HG02610 (cell line): ENCODE data around the gene MCU.
"Not testable (repeated sequence)": the region's sequence is repeated elsewhere in the genome, so short reads cannot be mapped to it uniquely, and the experiment has no call there.

ENCODE experiments used
- ATAC-seq: cut with Tn5 transposase; IDR thresholded peaks from one replicate; pipeline ENCODE4 v1.9.1; 2021; ENCODE audit warnings: mild to moderate bottlenecking, moderate library complexity; ENCODE audit not compliant: unreplicated experiment

MCU gene

DNA sequence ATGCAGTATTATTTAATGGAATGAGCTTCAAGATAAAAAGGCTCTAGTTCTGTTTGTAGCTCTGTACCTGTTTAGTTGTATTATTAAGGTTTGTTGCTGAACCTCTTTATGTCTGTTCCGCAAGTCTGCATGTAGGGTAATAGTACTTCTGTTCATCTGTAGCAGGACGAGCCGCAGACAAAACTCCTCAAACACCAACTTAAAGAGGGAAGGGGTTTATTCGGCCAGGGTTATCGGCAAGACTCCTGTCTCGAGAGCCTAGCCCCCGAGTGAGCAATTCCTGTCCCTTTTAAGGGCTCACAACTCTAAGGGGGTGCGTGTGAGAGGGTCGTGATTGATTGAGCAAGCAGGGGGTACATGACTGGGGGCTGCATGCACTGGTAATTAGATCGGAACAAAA lies 67.0 kb downstream of the MCU start:
- not testable (repeated sequence) for ATAC-seq

GRCh38 chr10:72759584-72759983 lies 67.6 kb downstream of the MCU start:
- no peak for ATAC-seq

GRCh38 chr10:72761498-72761897 lies 69.6 kb downstream of the MCU start:
- ATAC-seq: no peak

DNA sequence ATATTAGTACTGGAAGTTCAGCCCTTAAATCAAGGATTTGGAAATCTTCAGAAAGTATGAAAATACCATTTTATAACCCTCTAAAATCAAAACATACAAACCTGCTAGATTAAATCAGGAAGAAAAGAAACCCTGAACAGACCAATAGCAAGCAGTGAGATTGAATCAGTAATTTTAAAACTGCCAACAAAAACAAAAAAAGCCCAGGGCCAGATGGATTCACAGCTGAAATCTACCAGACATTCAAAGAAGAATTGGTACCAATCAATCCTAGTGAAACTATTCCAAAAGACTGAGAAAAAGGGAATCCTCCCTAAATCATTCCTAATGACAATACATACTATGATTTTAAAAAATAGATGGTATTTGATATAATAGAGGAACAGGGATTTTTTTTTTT lies 70.1 kb downstream of the MCU start:
- no peak for ATAC-seq

- ATAC-seq: no peak
Observed at GRCh38 chr10:72763201-72763600, 71.3 kb downstream of the MCU start.

DNA sequence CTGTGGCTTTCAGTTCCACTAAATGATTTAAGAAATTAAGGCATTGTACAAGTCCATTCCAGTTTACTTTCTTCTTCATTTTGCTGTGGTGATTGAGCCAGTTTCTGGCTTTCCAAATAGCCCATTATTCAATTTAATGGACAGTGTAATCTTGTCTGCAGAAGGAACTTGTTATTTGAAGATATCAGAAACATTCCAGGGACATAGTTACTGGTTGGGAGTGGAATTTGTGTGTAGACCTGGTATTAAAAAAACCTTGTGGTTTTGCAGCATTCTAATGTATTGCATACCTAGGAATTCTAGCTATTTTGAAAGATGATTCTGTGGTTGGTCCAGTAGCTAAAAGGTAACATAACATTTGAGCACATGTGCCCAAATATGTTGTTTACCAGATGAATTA lies 72.2 kb downstream of the MCU start:
- no peak for ATAC-seq

GRCh38 chr10:72765051-72765745 lies 73.3 kb downstream of the MCU start:
- no peak for ATAC-seq

DNA sequence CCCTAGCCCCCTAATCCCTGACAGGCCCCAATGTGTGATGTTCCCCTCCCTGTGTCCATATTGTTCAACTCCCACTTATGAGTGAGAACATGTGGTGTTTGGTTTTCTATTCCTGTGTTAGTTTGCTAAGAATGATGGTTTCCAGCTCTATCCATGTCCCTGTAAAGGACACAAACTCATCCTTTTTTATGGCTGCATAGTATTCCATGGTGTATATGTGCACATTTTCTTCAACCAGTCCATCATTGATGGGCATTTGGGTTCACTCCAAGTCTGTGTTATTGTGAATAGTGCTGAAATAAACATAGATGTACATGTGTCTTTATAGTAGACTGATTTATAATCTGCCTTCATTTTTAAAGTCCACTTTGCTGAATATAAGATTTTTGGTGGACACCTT lies 79.3 kb downstream of the MCU start:
- not testable (repeated sequence) for ATAC-seq

- ATAC-seq: no peak
Observed at GRCh38 chr10:72772031-72772430, 80.1 kb downstream of the MCU start.

- no peak for ATAC-seq
Observed at GRCh38 chr10:72779874-72780273, 87.9 kb downstream of the MCU start.

DNA sequence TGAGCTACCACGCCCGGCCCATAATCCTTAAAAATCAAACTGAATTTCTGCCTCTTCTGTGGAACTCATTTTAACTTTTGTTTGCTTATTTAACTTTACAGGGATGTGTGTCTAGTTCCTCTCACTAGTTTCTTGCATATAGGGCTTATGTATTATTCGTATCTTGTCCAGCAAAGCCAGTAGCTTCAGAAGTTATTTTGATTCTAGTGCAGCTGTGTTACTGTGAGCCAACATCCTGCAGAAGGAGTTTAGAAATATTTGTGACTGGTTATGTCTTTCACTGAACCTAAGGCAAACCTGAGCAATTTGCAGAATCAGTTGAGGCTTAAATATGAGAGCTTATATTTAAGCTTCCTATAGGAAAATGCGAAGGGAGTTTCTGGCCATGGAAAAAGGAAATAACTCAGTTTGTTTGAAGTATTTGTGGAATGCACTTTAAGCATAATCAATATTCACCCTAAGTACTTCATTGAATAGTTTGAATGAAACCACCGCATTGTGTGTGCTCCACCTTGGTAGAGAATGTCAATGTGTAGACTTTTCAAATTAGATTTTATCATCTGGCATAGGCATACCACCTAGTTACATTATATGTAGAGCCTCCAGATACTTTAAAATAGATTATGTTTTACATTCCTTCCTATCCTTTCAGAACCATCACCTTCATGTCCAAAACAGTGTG lies 90.8 kb downstream of the MCU start:
- no peak for ATAC-seq

DNA sequence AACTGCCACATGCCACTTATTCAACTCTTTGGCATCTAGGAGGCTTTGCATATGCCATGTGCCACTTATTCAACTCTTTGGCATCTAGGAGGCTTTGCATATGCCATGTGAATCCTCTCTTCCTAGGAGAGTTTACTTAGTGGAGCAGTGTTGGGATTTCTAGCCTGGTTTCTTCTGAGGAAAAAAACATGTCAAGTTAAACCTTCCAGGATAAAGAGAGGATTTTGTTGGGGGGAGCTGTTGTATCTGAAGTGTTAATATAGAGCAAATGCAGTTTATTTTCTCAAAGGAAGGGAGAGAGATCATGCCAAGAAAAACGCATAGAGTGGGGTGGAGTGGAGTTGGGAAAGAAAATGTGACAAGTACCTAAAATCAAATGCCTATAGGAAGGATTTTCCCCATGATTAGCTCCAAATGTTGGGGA lies 91.5 kb downstream of the MCU start:
- no peak for ATAC-seq

DNA sequence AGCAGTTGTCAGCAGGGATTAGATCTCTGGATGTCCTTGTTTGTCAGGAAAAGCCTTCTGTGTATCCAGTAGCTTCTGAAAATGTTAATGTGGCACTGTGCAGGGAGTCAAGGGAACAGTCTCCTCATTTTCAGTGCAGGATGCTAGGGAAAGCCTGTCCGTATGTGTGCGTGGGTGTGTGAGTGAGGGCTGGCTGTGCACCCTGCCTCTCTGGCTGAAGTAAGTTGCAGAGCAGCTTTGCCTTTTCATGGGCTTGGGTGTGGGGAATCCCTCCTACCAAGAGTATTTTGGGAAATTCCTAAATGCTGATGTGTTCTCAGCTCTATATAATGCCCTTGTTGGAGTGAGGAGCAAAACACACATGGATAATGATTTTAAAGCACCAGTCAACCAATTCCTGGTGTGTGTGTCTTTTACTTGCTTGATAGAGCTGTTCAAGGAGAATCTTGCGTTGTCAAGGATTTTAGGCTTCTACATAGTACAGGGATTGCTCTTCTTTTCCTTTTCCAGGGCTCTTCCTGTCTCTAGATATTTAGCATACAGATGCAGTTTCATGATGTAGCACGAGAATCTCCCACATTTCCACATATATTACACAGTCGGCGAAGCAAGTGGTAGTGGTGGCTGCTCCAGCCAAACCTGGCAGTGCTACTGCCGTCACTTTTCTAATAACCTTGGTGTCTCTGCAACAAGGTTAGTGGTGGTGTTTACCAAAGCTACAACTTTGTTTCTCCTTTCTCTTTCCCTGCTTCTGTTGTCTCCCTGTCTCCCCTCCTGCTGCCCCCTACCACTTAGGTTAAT lies 92.8 kb downstream of the MCU start:
- ATAC-seq: no peak

GRCh38 chr10:72785409-72785808 lies 93.5 kb downstream of the MCU start:
- no peak for ATAC-seq

DNA sequence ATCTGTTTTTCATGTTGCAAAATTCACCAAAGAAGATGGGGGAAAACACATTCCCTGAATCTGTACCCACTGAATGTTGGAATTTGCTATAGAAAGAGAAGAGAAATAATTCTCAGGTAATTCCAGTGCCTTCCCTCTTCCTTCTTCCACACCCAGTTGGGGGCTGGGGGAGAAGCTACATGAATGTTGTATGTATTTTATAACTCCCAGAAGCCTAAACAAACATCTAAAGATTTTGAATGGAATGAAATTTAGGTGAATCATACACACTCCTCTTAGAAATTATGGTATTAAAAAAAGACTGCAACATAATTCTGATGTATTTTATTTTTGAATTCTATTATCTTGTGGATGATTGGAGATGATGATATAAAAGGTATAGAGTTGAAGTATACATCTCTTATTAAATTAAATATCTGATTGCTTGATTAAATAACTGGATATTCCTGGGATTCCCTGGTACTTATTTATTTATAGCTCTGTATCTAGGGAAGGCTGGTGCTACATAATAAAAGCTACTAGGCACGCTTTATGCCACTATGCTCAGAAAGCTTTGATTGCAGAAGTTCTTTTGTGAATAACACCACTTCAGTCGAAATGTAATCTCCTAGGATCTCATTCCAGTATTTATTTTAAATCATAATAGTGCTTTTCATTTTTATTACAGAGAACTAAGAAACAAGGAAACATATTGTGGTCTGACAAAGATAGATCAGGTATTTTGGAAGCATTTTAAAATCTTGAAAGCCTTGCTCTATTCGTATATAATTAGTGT lies 98.5 kb downstream of the MCU start:
- ATAC-seq: no peak

DNA sequence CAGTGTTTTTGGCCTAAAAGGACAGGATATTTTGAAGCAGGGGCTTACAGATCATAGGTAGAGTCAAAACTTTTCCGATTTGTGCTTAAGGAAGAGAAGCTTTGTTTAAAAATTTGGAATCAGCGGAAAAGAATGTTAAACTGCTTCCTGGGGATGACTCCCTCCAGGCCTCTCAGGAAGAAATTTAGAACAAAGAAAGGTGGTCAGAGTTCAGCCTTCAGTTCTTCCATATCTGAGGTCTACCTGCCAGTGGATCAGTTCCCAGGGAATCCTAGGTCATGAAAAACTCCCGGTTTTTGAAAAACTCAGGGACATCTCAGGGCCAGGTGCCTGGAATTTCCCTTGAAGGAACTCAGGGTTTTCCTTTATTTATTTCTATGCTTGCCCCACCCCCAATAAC lies 100.3 kb downstream of the MCU start:
- ATAC-seq: no peak

DNA sequence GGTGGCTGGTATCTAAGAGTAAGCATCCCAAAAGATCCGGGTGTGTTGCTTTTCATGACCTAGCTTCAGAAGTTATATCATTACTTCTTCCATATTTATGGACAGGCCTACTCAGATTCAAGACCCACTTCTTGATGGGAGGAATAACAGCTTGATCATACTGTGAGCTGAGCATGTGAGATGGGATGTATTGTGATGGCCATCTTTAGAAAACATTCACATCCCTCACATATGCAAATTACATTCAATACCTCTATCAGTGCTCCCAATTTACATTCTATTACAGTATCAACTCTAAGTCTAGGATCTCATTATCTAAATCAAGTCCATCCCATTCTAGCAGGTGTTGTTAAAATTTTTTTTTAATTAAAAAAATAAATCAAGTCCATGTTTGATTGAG lies 101.8 kb downstream of the MCU start:
- no peak for ATAC-seq

- no peak for ATAC-seq
Observed at GRCh38 chr10:72794260-72794659, 102.3 kb downstream of the MCU start.

DNA sequence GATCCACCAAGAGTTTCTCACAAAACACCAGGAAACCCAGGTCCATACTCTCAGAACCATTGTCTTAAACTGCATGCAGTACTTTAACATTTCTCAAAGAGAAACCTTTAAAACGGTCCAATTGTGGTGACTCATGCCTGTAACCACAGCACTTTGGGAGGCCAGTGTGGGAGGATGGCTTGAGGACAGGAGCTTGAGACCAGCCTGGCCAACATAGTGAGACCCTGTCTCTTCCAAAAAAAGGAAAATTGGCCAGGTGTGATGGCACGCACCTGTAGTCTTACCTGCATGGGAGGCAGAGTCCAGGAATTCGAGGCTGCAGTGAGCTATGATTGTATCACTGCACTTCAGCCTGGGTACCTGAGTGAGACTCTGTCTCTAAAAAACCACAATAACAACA lies 104.1 kb downstream of the MCU start:
- no peak for ATAC-seq

DNA sequence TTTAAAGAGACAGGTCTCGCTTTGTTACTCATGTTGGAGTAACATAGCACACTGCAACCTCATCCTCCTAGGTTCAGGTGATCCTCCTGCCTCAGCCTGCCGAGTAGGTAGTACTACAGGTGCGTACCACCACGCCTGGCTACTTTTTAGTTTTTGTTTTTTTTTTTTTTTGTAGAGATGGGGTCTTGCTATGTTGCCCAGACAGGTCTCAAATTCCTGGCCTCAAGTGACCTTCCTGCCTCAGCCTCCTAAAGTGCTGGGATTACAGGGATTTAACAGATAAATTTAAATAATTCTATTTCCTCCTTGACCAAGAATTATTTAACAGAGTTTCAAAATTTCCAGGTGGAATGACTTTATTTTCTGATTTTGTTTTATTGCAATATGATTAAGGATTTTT lies 104.6 kb downstream of the MCU start:
- ATAC-seq: no peak
